ENCODE measurements around the gene CCT6A.
"Not testable (repeated sequence)": the region's sequence is repeated elsewhere in the genome, so short reads cannot be mapped to it uniquely, and the experiment has no call there.

Gene CCT6A

GRCh38 chr7:56104138-56104537 is 52.6 kb downstream of the CCT6A start:
- not testable (repeated sequence) for DNase-seq

- peak; percentile 79 for DNase-seq
Observed at GRCh38 chr7:56105508-56105907, 53.9 kb downstream of the CCT6A start.

GRCh38 chr7:56106108-56107073 is 54.8 kb downstream of the CCT6A start, which contains the start of gene CHCHD2:
Gene CHCHD2, minus strand, starts transcription at chr7:56106476. Its CDS starts 63 bp downstream, at chr7:56106413.
- DNase-seq = peak; percentile 99

- DNase-seq = no peak
Observed at GRCh38 chr7:56107954-56108258, 56.3 kb downstream of the CCT6A start.

GRCh38 chr7:56110611-56111010 is 59.0 kb downstream of the CCT6A start:
- DNase-seq = no peak

- DNase-seq = not testable (repeated sequence)
Observed at GRCh38 chr7:56112244-56112643, 60.7 kb downstream of the CCT6A start.

Data from EL (cell line).